Measurements from ENCODE around the gene KRTAP19-2.

DNA sequence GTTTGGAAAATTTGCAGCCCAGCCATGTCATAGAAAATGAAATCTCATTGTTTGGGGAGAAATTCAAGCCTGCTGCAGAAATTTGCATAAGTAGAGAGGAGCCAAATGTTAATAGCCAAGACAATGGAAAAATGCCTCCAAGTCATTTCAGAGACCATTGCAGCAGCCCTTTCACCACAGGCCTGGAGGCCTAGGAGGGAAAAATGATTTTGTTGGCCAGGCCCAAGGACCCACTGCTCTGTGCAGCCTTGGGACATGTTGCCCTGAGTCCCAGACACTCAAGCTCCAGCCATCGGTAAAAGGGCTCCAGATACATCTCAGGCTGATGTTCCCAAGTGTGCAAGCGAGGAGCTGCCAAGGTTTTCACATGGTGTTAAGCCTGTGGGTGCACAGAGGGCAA, 1.1 kb downstream of the KRTAP19-2 start:
- TF ChIP-seq, protein P1, sequence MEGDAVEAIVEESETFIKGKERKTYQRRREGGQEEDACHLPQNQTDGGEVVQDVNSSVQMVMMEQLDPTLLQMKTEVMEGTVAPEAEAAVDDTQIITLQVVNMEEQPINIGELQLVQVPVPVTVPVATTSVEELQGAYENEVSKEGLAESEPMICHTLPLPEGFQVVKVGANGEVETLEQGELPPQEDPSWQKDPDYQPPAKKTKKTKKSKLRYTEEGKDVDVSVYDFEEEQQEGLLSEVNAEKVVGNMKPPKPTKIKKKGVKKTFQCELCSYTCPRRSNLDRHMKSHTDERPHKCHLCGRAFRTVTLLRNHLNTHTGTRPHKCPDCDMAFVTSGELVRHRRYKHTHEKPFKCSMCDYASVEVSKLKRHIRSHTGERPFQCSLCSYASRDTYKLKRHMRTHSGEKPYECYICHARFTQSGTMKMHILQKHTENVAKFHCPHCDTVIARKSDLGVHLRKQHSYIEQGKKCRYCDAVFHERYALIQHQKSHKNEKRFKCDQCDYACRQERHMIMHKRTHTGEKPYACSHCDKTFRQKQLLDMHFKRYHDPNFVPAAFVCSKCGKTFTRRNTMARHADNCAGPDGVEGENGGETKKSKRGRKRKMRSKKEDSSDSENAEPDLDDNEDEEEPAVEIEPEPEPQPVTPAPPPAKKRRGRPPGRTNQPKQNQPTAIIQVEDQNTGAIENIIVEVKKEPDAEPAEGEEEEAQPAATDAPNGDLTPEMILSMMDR (IDR thresholded peaks at IDR 0.05) = no peak
- TF ChIP-seq POLR2A (IDR thresholded peaks at IDR 0.05) = no peak
